ENCODE measurements around the gene ASB18.

Gene ASB18

DNA sequence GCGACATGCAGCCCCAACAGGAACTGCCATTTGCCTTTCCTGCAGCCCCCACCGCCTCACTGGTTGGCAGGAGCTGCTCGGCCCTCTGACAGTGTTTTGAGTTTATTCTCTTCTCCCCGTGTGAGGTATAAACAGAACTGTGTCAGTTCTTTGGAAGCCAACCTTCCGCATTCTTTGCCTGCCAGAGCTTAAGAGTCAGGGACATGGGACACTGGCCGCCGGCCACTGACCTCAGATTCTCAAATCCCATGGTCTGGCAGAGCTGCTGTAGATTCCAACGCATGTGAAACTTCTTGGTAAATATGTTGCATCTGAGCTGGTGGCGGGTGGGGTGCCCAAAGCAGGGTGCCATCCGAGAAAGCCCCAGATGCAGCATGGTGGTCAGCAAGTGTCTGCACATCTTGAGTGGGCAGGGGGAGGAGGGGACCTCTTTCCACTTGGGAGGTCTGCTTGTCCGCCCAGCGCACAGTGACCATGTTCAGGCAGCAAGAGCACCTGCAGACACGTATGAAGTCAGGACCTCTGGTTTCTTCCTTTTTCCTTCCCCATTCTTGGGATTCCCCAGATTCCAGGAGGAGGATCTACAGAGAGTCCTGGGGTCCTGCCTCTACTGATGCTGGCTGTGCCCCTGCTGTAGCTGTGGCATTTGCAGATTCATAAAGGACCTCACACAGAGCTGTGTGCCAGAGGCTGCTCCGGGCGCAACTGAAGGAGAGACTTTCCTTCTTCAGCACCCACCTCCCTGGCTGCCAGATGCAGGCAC, 23.8 kb downstream of the ASB18 start:
- DNase-seq: no peak

DNA sequence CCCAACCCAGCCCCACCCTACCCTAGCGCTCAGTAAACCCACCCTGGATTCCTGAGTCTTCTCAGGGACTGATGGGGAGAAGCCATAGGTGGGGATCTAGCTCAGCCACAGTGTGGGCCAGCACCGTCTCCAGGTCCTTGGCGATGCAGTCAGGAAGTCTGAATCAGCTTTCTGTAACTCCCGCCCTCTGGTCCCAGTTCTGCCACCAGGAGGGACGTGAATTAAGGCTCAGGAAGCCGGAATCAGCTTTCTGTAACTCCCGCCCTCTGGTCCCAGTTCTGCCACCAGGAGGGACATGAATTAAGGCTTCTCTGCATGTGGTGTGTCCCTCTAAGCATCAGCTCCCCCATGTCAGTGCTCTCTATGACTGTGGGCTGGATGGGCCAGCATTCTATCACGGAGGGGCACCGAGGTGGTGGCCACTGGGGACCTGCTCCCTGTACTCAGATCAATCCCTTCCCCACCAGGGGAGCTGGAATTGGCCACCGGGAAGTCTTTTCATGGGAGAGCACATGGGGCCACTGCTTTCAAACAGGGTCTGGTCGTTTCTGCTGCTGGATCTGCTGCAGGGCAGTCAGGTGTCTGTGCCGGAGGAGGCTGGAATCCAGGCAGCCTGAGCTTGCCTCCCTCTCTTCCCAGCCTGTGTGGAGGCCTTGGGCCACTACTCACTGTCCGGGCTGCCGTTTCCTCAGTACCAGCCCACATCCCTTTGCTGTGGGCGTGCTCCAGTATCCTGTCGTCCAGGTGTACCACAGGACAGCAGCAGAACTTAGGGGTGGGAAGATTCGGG, 24.7 kb downstream of the ASB18 start:
- no peak for DNase-seq

DNA sequence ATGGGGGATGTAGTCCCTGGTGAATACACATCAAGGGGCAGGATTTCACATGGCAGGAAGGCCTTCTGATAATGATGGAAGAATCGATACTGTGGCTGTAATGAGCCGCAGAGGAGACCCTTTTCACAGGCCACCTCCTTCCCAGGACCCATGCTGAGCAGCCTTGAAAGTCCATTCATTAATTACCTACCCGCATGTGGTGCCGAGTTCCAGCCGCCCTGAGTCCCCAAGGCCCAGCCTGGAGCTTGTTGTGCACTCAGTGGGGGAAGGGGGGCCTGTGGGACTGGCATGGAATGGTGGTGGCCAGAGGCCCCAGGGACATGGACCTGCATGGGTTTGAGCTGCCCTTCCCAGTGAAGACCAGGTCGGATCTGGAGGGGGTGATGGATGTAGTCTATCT, 25.5 kb downstream of the ASB18 start:
- DNase-seq: no peak

GRCh38 chr2:236237468-236238190, 26.6 kb downstream of the ASB18 start:
- DNase-seq: no peak

DNA sequence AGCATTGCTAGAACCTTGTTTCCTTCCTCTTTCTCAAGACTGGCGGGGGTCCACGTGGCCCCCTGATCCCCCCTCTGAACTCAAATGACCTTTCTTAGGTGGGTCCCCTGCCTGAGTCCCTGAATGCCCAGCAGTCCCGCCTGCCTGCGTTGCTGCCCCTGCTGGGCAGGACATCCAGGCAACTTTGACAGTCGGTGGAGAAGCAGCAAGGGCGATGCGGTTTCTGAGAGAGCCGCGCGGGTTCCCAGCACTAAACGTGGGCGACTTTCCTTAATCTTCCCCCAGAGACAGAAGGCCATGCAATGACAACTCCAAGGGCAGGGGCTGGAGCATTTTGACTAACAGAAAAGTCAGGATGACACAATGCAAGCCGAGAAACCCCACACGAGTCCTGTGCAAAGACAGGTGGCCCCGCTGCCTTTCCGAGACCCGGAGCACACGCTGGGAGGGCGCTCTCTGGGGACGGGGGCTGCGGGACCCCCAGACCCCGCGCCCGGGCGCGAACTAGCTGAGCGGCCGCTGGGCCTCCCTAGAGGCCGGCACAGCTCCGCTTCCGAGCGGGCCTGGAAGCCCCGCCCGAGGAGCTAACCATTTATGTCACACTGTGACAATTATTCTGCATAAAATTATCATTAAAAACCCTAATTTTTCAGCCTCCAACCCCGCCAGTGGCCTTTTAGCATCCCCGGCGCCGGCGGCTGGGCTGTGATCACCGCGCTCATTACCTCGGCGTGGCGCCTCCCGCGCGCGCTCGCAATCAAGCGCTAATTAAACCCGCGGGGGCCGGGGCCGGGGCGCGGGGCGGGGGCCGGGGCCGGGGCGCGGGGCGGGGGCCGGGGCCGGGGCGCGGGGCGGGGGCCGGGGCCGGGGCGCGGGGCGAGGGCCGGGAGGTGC, 27.4 kb downstream of the ASB18 start:
- no peak for DNase-seq

DNA sequence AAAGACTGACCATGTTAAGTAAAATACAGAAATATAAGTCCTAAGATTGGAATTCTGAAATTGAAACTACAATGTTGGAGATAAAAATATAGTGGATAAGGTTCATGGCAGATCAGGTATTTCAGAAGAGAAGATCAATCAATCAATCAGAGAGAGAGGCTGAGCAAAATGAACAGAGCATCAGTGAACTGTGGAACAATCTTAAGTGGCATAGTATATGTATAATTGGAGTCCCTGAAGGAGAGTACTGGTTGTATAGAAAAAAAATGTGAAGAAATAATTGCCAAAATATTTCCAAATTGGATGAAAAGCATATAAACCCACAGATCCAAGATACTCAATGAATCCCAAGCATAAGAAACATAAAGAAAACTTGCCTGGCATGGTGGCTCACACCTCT, 35.0 kb downstream of the ASB18 start:
- no peak for DNase-seq

DNA sequence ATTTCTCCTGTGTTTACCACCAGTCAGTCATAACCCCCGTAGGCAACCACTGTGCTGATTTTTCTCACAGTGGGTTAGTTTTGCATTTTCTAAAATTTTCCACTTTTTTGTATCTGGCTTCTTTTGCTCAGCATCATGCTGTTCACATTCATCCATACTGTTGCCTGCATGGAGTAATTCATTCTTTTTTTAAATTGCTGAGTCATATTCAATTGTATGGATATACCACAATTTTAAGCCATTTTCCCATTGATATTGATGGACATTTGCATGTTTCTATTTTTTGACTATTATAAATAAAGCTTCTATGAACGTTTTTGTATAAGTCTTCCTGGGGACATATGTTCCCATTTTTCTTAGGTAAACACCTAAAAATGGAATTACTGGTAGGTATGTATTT, 40.5 kb downstream of the ASB18 start:
- no peak for DNase-seq

DNA sequence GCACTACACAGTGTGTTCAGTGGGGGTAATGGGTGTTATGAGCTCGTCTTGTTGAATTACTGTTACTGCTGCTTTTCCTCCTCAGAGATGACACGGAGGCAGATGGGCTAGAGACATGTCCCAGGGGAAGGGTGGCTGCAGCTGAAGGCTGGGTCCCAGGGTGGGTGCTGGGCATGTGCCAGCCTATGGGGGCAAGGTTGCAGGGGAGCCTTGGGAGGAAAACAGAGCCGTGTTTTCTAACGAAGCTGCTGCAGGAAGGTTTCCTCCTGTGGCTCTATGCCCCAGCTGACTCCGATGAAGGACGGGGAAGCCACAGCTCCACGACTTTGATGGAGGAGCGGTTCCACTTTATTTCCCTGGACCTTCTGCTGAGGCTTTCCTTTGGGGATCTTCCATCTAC, 42.4 kb downstream of the ASB18 start:
- DNase-seq: no peak

GRCh38 chr2:236219411-236219810, 44.8 kb downstream of the ASB18 start:
- no peak for DNase-seq

DNA sequence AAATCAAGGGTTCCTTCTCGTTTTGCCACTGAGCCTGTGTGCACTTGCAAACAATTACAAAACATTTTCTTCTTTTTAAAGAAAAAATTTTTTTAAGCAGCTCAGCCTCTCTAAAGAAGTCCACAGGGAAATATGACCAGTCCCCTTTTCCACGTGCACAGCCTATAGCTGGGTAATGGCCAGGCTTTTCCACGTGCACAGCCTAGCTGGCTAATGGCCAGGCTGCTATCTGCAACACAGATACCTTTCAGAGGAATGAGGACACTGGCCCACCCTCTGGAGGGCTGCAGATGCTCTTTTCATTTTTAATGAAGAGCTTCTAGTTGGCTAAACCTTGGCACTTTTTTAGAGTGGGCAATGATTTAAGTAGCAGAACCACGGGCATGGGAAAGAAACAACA, 46.3 kb downstream of the ASB18 start:
- DNase-seq: no peak

DNA sequence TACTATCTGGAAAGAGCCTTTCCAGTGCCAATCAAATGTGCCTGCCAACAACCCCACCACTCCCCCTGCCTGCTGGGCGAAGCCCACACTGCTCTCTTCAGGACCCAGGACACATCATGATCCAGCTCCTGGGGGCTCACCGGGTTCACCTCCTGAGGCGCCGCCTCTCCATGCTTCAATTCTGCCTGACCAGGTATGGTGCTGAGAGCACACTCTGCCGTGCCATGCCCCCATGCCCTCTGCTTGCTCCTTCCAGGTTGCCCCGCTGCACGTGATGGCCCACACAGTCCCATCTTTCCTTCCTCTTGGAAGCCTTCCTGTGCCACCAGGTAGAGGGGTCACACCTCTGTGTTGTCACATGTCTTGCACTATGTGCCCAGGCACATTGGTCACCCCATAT, 47.5 kb downstream of the ASB18 start:
- no peak for DNase-seq

DNA sequence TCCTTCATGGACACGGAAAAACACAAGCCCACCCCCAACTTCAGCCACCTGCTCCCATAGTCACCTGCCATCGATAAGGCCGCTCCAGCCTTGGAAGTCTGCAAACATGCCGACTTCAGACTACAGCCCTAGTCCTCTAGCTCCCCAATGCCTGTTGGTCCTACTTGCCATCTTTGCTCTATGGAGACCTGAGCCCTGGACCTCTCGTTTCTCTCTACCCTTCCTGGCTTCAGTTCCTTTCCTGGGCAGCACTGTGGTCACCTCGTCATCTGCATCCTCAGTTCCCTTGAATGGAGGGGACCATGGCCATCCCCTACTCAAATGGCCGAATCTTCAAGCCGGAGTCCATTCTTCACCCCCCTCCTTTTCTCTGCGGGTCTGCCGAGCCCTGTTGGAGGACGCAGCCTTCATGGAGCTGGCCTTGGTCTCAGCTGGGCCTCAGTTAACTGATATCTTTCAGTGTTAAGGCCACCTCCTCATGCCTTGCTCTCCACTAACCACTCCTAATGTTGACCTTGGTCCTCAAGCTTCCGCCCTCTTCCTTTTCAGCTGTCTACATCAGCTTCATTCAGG, 48.4 kb downstream of the ASB18 start:
- DNase-seq: no peak

DNA sequence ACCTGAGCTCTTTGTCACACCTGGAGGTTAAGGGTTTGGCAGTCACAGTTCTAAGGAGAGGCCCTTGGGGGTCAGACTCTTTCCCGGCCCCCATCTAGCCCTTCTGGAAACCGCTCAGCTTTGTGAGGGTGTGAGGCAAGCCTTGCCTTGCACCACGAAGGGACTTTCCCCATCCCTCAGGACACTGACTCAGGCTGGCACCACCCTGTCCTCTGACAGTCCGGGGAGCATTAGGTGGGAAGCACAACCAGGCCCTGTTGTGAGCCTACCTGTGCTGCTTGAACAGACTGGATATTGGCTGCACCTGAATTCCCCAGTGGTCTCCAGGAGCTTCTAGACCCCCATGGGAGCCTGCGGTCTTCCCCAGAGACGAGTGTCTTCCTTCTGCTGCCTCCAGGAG, 49.0 kb downstream of the ASB18 start:
- DNase-seq: no peak

- no peak for DNase-seq
Measured at GRCh38 chr2:236214376-236214995, 49.7 kb downstream of the ASB18 start.

DNA sequence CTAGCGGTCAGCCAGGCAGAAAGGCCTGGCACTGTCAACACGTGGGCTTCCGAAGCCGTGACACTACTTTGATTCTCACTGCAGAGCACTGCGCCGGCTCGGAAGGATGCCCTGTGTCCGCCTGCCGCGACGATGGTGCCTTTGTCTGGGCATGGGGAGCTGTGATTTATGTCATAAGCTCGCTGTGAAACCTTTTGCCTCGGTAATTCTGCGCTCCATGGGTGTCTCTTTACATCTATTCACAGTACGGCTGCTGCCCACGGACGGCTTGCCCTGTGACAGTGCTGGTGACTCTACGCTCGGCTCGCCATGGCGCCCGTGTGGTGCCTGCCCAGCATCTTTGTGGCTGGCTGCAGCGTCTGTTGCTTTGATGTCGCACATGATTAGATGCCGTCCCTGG, 52.9 kb downstream of the ASB18 start:
- no peak for DNase-seq

- no peak for DNase-seq
Measured at GRCh38 chr2:236210536-236210935, 53.7 kb downstream of the ASB18 start.

DNA sequence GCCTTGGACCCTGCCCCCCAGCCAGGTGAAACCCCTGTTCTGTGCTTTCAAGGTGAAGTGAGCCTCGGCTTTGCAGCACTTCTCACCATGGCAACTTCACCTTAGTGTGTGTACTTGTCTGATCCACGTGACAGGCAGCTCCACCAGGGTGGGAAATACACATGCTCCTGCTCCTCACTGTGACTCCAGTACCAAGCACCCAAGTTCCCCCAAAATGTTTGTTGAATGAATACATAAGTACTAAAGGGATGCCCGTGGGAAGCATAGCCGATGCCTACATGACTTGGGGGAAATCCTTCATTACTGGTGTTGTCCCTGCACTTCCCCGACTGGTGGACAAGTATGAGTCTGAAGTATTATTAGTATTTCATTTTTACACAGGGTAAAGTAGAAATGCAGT, 54.2 kb downstream of the ASB18 start:
- no peak for DNase-seq

- DNase-seq: no peak
Measured at GRCh38 chr2:236209535-236209934, 54.7 kb downstream of the ASB18 start.

DNA sequence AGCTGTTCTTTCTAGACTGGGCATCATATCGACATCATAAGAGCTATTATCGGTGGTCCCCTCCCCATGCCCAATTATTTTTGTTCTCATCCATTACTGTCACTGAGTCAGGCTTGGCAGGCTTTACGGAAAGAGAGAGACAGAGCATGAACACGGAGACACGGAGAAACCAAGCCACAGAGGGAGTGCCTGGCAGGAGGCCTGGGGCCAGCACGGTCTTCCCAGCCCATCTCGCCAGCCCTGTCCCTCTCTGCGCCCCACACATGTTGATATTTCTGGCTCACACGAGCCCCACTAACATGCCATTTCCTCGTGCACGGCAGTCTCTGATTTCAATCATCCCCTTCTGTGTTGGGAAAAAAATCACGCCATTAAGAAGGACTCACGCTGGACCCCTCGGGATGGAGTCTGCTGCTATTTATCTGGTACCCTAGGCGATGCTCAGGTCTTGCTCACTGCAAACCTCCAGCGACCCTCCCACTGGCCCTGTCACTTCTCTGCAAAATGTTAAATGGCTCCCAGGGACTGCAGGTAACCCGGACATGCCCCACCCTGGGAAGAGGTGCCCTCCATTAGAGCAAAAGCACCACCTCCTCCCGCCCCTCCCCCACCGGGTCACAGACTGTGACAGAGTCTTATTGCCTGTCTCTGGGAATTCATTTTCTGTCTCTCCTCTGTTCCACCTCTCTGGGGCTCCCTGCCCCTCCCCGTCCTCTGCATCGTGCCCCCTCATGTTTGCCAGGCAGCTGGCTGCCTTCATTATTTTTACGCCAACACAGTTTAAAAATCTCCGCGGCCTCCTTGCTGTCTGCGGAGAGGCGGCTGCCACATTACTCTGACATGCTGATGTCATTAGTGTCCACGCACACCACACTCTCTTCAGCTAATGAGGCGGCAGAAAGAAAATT, 55.9 kb downstream of the ASB18 start:
- DNase-seq: no peak

- DNase-seq: no peak
Measured at GRCh38 chr2:236207472-236207871, 56.7 kb downstream of the ASB18 start.
